ENCODE data around the gene ATP1B3. TPM values are rescaled to one million over a fixed set of nuclear protein-coding genes. Genes with fewer than 3 reads are reported as not detected.

Gene ATP1B3
- total and polyA plus RNA-seq, 9 of the 15 experiments (the other 6 are each of a cell fraction or from before 2014, with no cell fraction given) = 48.3 to 202 (median 123) TPM

- TF ChIP-seq HMGXB4 (CRISPR knock-in tag; IDR thresholded peaks at IDR 0.05) (no peak), KAT2B (IDR thresholded peaks at IDR 0.05; ENCODE audit: low read depth, low read length) (no peak), ETS2 (tag; IDR thresholded peaks at IDR 0.05; ENCODE audit: borderline replicate concordance, poor library complexity, severe bottlenecking) (no peak), CBX3 (IDR thresholded peaks at IDR 0.05; ENCODE audit: borderline replicate concordance in 1 of 2, low read length in 2 of 2) (peak in 1 of 2 experiments; percentile 98; a peak in 2 of 3 replicates), TAF15 (IDR thresholded peaks at IDR 0.05; ENCODE audit: low read depth, low read length) (no peak), POLR2A (conservative IDR thresholded peaks at IDR 0.05) (no peak), ZNF717 (CRISPR knock-in tag; IDR thresholded peaks at IDR 0.05) (no peak)
Measured at GRCh38 chr3:141913150-141913811, 36.8 kb downstream of the ATP1B3 start (continued).

GRCh38 chr3:141914311-141914710 lies 37.9 kb downstream of the ATP1B3 start:
- Histone ChIP-seq H4K20me1 (replicated peaks; ENCODE audit: control insufficient read depth, insufficient read depth, low read length) (no peaks in the 10 kb centered on the region), H3K4me3 (no peak overlapping the region), H3K79me2 (ENCODE audit: control insufficient read depth, insufficient read depth, low read length) (no peaks in the 10 kb centered on the region), H3K36me3 (ENCODE audit: control insufficient read depth, insufficient read depth, low read length) (peaks cover 87% of the 10 kb centered on the region), H3K9me1 (ENCODE audit: control insufficient read depth, insufficient read depth, low read length) (no peaks in the 10 kb centered on the region), H3K27ac (ENCODE audit: extremely low read depth, low read depth, low read length) (no peak overlapping the region), H3K4me2 (ENCODE audit: insufficient read depth, low read length) (no peak overlapping the region), H3K9me3 (replicated peaks; ENCODE audit: control insufficient read depth, insufficient read depth, low read depth, low read length) (peaks cover 4% of the 10 kb centered on the region; the same call in 1 of the 2 replicates), H3K27me3 (ENCODE audit: control insufficient read depth in 2 of 2, insufficient read depth in 2 of 2, low read length in 2 of 2) (no peaks in the 10 kb centered on the region), H2AFZ (ENCODE audit: low read depth, low read length) (no peak overlapping the region), H3K4me1 (replicated peaks in 1 of 2; ENCODE audit: control insufficient read depth in 2 of 2, insufficient read depth in 2 of 2, low read length in 2 of 2) (no peaks in the 10 kb centered on the region), H3K9ac (ENCODE audit: insufficient read depth in 1 of 2, low read depth in 2 of 2, low read length in 2 of 2) (no peak overlapping the region)
- in situ Hi-C loops (cut with MboI) = no loop called here
- 88% methylated on average over 4 of the region's 4 CpGs for WGBS (ENCODE audit: insufficient coverage, low coverage, missing lambda C conversion rate)
- CTCF ChIA-PET (ENCODE audit: low intra/inter-chr PET ratio) = no interaction called here
- FAIRE-seq (no peak), DNase-seq (ENCODE audit: extremely low read depth in 1 of 4, low spot score in 3 of 4) (no peak), ATAC-seq (no peak)
- no TSS peak for BruUV-seq (replicated peaks)
- intact Hi-C loops (cut with micrococcal nuclease) = loop anchor here (5.0 to 10.0 kb wide), 2 partner anchors 37 to 340 kb away; partner anchors contain the start of gene ATP1B3
- POLR2A ChIA-PET = interaction anchor here (2.1 kb wide), 1 partner anchor 8 kb away, joined by 4 read pairs; no protein-coding TSS in a partner anchor
- TF ChIP-seq ZNF592 (IDR thresholded peaks at IDR 0.05) (no peak), OTX1 (CRISPR knock-in tag; IDR thresholded peaks at IDR 0.05) (no peak), ARID4B (CRISPR knock-in tag; IDR thresholded peaks at IDR 0.05) (no peak)
